A549 (cell line): ENCODE results near the gene TAX1BP1. TPM values are rescaled to one million over a fixed set of nuclear protein-coding genes. Genes with fewer than 3 reads are reported as not detected.
"Not testable (repeated sequence)": the region's sequence is repeated elsewhere in the genome, so short reads cannot be mapped to it uniquely, and the experiment has no call there.

Source experiments
- ATAC-seq, 2 experiments: fragments of 200-7000 bp in 1 of 2; fragments of >200 bp in 1 of 2; cut with Nextera tagmentation in 1 of 2; cut with Tn5 transposase in 1 of 2; 3 replicates each; pipeline versions ENCODE4 v1.8.0 to v1.9.1; 2018 to 2020; ENCODE audit warnings: mild to moderate bottlenecking in 1 of 2, moderate library complexity in 1 of 2
- CTCF ChIA-PET: fragments of 300-600 bp; sonication (Branson Sonifier 250); formaldehyde crosslinking; extraction: SDS; loops from one replicate; lab custom pipeline; 2021; ENCODE audit warnings: antibody characterized with exemption, inconsistent platforms; lab: Yijun Ruan, JAX
- POLR2A ChIA-PET: fragments of 350-600 bp; formaldehyde crosslinking; extraction: SDS; loops from one replicate; lab custom pipeline; 2021; ENCODE audit warnings: antibody characterized with exemption, inconsistent platforms; lab: Yijun Ruan, JAX
- DNase-seq, 2 experiments: peaks; one replicate each; pipeline versions ENCODE4 v3.0.0 to v3.0.0-alpha.2; 2011 to 2016; ENCODE audit warnings: low read depth in 1 of 2, low spot score in 1 of 2
- FAIRE-seq: peaks from 2 replicates; lab custom pipeline; 2011; peaks lifted over from hg19 to GRCh38; lab: Jason Lieb, UNC
- H3K27ac ChIP-seq, 2 experiments: fragments of >200 bp; sonication (Bioruptor Twin); formaldehyde crosslinking; 3 replicates each; pipeline ENCODE4 v1.5.1; 2016 to 2017
- H3K4me1 ChIP-seq: fragments of >200 bp; sonication (Bioruptor Twin); formaldehyde crosslinking; 3 replicates; pipeline ENCODE4 v1.6.1; 2016
- H3K4me2 ChIP-seq: fragments of >200 bp; sonication (Bioruptor Twin); formaldehyde crosslinking; 3 replicates; pipeline ENCODE4 v1.6.1; 2016
- H3K4me3 ChIP-seq: fragments of >200 bp; sonication (Bioruptor Twin); formaldehyde crosslinking; 3 replicates; pipeline ENCODE4 v1.5.1; 2016
- H3K9me3 ChIP-seq: fragments of >200 bp; sonication (Bioruptor Twin); formaldehyde crosslinking; 3 replicates; pipeline ENCODE4 v1.6.1; 2016
- BCL3 ChIP-seq: fragments of >200 bp; sonication (Bioruptor Twin); formaldehyde crosslinking; IDR thresholded peaks from 3 replicates; pipeline ENCODE4 v1.6.1; 2016
- BHLHE40 ChIP-seq: IDR thresholded peaks from 2 replicates; pipeline ENCODE4 v1.6.1; 2012; ENCODE audit warnings: low read depth, low read length, inconsistent platforms
- CBX2 ChIP-seq: fragments of 200-600 bp; sonication (generic); IDR thresholded peaks from 2 replicates; pipeline ENCODE4 v1.6.1; 2016; ENCODE audit warnings: low read depth, mild to moderate bottlenecking, borderline replicate concordance
- CTCF ChIP-seq: fragments of >200 bp; sonication (Bioruptor Twin); formaldehyde crosslinking; IDR thresholded peaks from 3 replicates; pipeline ENCODE4 v1.5.1; 2016
- E2F6 ChIP-seq: IDR thresholded peaks from 2 replicates; pipeline ENCODE4 v1.6.1; 2012; ENCODE audit warnings: low read depth, borderline replicate concordance
- EP300 ChIP-seq, 2 experiments: fragments of >200 bp; sonication (Bioruptor Twin); formaldehyde crosslinking; IDR thresholded peaks; 2 replicates in 1 of 2; 3 replicates in 1 of 2; pipeline ENCODE4 v1.6.1; 2016 to 2017
- ESRRA ChIP-seq: fragments of 150-350 bp; IDR thresholded peaks from 2 replicates; pipeline ENCODE4 v1.6.1; 2014; ENCODE audit warnings: mild to moderate bottlenecking, low read length, borderline replicate concordance
- FOSL2 ChIP-seq, 2 experiments: fragments of 450-650 bp in 1 of 2; fragments of >200 bp in 1 of 2; sonication (Bioruptor Twin) in 1 of 2; formaldehyde crosslinking; IDR thresholded peaks; 2 replicates each; pipeline versions ENCODE4 v1.5.0 to v1.6.1; 2016 to 2020; ENCODE audit warnings: mild to moderate bottlenecking in 1 of 2, moderate library complexity in 1 of 2
- HEYL ChIP-seq: fragments of 250-450 bp; sonication (Bioruptor Pico); IDR thresholded peaks from 2 replicates; pipeline ENCODE4 v1.8.0; 2021; ENCODE audit warnings: mild to moderate bottlenecking, moderate library complexity
- JUN ChIP-seq, 2 experiments: fragments of >200 bp; sonication (Bioruptor Twin); formaldehyde crosslinking; IDR thresholded peaks; 2 replicates in 1 of 2; 3 replicates in 1 of 2; pipeline ENCODE4 v1.6.1; 2016 to 2017
- JUNB ChIP-seq: fragments of >200 bp; sonication (Bioruptor Twin); formaldehyde crosslinking; IDR thresholded peaks from 2 replicates; pipeline ENCODE4 v1.6.1; 2016
- KDM5A ChIP-seq: fragments of 200-600 bp; sonication (generic); IDR thresholded peaks from 2 replicates; pipeline ENCODE4 v1.6.1; 2016; ENCODE audit warnings: antibody characterized with exemption, mild to moderate bottlenecking
- MAFK ChIP-seq: fragments of 450-650 bp; IDR thresholded peaks from 2 replicates; pipeline ENCODE4 v1.6.1; 2014; ENCODE audit not compliant: partially characterized antibody
- MAZ ChIP-seq: fragments of 150-350 bp; IDR thresholded peaks from 2 replicates; pipeline ENCODE4 v1.6.1; 2014; ENCODE audit warnings: antibody characterized with exemption, low read depth, low read length, borderline replicate concordance
- MYC ChIP-seq: IDR thresholded peaks from 2 replicates; pipeline ENCODE4 v1.6.1; 2012; ENCODE audit warnings: mild to moderate bottlenecking, inconsistent platforms, low read length, improper control_type of control experiment, borderline replicate concordance
- NPAS2 ChIP-seq: fragments of 250-450 bp; sonication (Bioruptor Pico); IDR thresholded peaks from 2 replicates; pipeline ENCODE4 v1.8.0; 2022; ENCODE audit warnings: mild to moderate bottlenecking, moderate library complexity, borderline replicate concordance
- NR3C1 ChIP-seq: fragments of >200 bp; sonication (Bioruptor Twin); formaldehyde crosslinking; IDR thresholded peaks from 3 replicates; pipeline ENCODE4 v1.6.1; 2017
- POLR2AphosphoS2 ChIP-seq: conservative IDR thresholded peaks from 2 replicates; pipeline ENCODE4 v1.6.1; 2012; ENCODE audit warnings: low read length, improper control_type of control experiment, inconsistent platforms
- SMC3 ChIP-seq: fragments of >200 bp; sonication (Bioruptor Twin); formaldehyde crosslinking; IDR thresholded peaks from 3 replicates; pipeline ENCODE4 v1.6.1; 2018; ENCODE audit warnings: inconsistent platforms
- TFCP2L1 ChIP-seq: fragments of 250-450 bp; sonication (Bioruptor Pico); IDR thresholded peaks from 2 replicates; pipeline ENCODE4 v1.5.0; 2021; ENCODE audit warnings: mild to moderate bottlenecking
- TP53 ChIP-seq: fragments of 250-450 bp; sonication (Bioruptor Pico); IDR thresholded peaks from 2 replicates; pipeline ENCODE4 v1.5.0; 2021; ENCODE audit warnings: mild to moderate bottlenecking, moderate library complexity
- USF2 ChIP-seq: fragments of 450-650 bp; IDR thresholded peaks from 2 replicates; pipeline ENCODE4 v1.6.1; 2014; ENCODE audit warnings: antibody characterized with exemption
- ZFP36 ChIP-seq: fragments of 450-650 bp; IDR thresholded peaks from 2 replicates; pipeline ENCODE4 v1.6.1; 2014; ENCODE audit warnings: borderline replicate concordance; ENCODE audit not compliant: partially characterized antibody
- WGBS: methylation state at CpG from one replicate; pipeline ENCODE4 v1.1.6; 2017; ENCODE audit errors: missing lambda C conversion rate; 5-methylcytosine and 5-hydroxymethylcytosine counted together
- polyA plus RNA-seq, 4 experiments: library from polyadenylated mRNA; depleted of rRNA in 3 of 4; stranded (reverse); fragments of >200 nt; fragmentation: RNase III in 1 of 4; extraction: RNeasy Plus Mini Kit Qiagen cat#74134 plus additional on column Dnase treatment in 1 of 4; gene quantifications; 2 replicates in 3 of 4; 3 replicates in 1 of 4; pipeline ENCODE4 v1.2.3, GENCODE V29; 2011 to 2017
- TF ChIP-seq, protein P1 (sequence below): fragments of >200 bp; sonication (Bioruptor Twin); formaldehyde crosslinking; IDR thresholded peaks from 2 replicates; pipeline ENCODE4 v1.6.1; 2016
- TF ChIP-seq, protein P2 (sequence below): fragments of 250-450 bp; sonication (Bioruptor Pico); IDR thresholded peaks from 2 replicates; pipeline ENCODE4 v1.5.0; 2021; ENCODE audit warnings: mild to moderate bottlenecking, moderate library complexity, borderline replicate concordance

Gene TAX1BP1
- polyA plus RNA-seq, 2 of the 4 experiments (the other 2 are of a cell fraction), result 105 to 180 TPM

DNA sequence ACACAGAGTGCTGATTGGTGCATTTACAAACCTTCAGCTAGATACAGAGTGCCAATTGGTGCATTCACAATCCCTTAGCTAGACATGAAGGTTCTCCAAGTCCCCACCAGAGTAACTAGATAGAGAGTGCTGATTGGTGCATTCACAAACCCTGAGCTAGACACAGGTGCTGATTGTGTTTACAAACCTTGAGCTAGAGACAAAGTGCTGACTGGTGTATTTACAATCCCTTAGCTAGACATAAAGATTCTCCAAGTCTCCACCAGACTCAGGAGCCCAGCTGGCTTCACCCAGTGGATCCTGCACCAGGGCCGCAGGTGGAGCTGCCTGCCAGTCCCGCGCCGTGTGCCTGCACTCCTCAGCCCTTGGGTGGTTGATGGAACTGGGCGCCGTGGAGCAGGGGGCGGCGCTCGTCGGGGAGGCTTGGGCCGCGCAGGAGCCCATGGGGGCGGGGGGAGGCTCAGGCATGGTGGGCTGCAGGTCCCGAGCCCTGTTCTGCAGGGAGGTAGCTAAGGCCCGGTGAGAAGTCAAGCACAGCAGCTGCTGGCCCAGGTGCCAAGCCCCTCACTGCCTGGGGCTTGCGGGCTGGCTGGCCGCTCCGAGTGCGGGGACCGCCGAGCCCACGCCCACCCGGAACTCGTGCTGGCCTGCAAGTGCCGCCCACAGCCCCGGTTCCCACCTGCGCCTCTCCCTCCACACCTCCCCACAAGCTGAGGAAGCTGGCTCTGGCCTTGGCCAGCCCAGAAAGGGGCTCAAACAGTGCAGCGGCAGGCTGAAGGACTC lies 116.9 kb downstream of the TAX1BP1 start:
- H3K4me3 ChIP-seq, H3K9me3 ChIP-seq, DNase-seq, H3K27ac ChIP-seq, H3K4me2 ChIP-seq, H3K4me1 ChIP-seq, FAIRE-seq, POLR2A ChIA-PET, ATAC-seq, CTCF ChIA-PET: not testable (repeated sequence)
- TF ChIP-seq MAFK, result peak; percentile 74
- WGBS, result 100% methylated on average over 3 of the region's 28 CpGs

DNA sequence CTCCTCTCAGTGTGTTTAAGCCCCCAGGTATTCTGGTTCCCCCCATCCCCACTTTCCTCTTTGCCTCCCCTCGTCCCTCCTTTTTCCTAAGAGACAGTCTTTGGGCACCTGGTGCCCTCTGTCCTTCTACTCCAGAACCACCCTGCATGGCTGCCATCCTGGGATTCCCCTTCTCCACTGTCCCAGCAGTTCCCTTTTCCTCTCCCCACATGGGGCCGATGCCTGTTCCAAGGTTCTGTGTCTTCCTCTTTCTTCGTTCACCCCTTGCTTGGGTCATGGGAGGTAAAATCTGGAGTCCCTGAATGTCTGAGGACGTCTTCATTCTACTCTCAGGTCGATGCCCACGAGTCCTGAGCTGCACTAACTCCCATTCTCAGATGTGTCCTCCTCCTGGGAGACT lies 120.8 kb downstream of the TAX1BP1 start:
- TF ChIP-seq EP300 (IDR thresholded peaks at IDR 0.05) (no peak), CTCF (no peak), CBX2 (no peak), MAZ (no peak), JUN (IDR thresholded peaks at IDR 0.05) (no peak), TP53 (CRISPR knock-in tag) (no peak), NPAS2 (CRISPR knock-in tag) (no peak), E2F6 (no peak), FOSL2 (IDR thresholded peaks at IDR 0.05) (no peak), FOSL2 (CRISPR knock-in tag; IDR thresholded peaks at IDR 0.05) (no peak), JUNB (no peak), ESRRA (no peak)
- TF ChIP-seq, protein P1, sequence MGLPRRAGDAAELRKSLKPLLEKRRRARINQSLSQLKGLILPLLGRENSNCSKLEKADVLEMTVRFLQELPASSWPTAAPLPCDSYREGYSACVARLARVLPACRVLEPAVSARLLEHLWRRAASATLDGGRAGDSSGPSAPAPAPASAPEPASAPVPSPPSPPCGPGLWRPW, result no peak
- no peak for DNase-seq
- no peak for FAIRE-seq
- ChIA-PET POLR2A (no interaction called here), CTCF (interaction anchor here (0.6 to 1.5 kb wide), 4 partner anchors 18 to 655 kb away, joined by 3 to 5 read pairs (median 4); no protein-coding TSS in a partner anchor)
- ATAC-seq, result no peak; a peak in 2 of 6 replicates
- Histone ChIP-seq H3K4me3 (no peak overlapping the region), H3K4me1 (no peaks in the 10 kb centered on the region), H3K27ac (no peak overlapping the region), H3K9me3 (no peaks in the 10 kb centered on the region), H3K4me2 (no peak overlapping the region)
- 54% methylated on average over 6 of the region's 6 CpGs for WGBS

DNA sequence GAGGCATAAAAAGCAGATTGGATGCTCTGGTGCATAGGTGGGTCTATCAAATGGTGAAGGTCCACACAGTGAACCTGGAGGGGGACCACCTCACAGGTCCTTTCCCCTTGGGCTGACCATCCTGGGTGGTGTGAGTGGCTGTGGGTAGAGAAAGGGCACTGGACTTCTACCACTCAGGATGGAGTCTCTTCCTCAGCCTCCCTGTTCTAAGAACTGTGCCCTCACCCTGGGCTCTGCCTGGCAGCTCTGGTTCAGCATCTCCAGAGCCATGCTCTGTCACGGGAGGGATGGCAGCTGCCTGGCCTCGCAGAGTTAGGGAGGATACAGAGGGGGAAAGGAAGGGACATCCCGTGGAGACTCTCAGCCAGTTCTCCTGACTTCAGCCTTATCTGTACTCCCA lies 121.8 kb downstream of the TAX1BP1 start:
- H3K9me3 ChIP-seq, result no peaks in the 10 kb centered on the region
- FAIRE-seq (no peak), DNase-seq (no peak), ATAC-seq (no peak)
- H3K4me1 ChIP-seq, result no peaks in the 10 kb centered on the region
- no peak overlapping the region for H3K27ac ChIP-seq
- WGBS, result 69% methylated on average over 3 of the region's 3 CpGs
- TF ChIP-seq SMC3, result no peak
- no peak for TF ChIP-seq BCL3
- TF ChIP-seq, protein P2, sequence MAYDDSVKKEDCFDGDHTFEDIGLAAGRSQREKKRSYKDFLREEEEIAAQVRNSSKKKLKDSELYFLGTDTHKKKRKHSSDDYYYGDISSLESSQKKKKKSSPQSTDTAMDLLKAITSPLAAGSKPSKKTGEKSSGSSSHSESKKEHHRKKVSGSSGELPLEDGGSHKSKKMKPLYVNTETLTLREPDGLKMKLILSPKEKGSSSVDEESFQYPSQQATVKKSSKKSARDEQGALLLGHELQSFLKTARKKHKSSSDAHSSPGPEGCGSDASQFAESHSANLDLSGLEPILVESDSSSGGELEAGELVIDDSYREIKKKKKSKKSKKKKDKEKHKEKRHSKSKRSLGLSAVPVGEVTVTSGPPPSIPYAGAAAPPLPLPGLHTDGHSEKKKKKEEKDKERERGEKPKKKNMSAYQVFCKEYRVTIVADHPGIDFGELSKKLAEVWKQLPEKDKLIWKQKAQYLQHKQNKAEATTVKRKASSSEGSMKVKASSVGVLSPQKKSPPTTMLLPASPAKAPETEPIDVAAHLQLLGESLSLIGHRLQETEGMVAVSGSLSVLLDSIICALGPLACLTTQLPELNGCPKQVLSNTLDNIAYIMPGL, result no peak
- TF ChIP-seq MYC, result no peak
- TF ChIP-seq TFCP2L1 (CRISPR knock-in tag), result no peak
- TF ChIP-seq HEYL (CRISPR knock-in tag), result no peak
- no peak for TF ChIP-seq NPAS2 (CRISPR knock-in tag)
- TF ChIP-seq NR3C1, result no peak
- no peak for TF ChIP-seq BHLHE40
- no peak for TF ChIP-seq USF2
- no peak for TF ChIP-seq ZFP36
- TF ChIP-seq KDM5A, result no peak
- TF ChIP-seq MAFK, result no peak
- no peak for TF ChIP-seq POLR2AphosphoS2
- CTCF ChIA-PET, result interaction anchor here (0.6 to 1.3 kb wide), 4 partner anchors 19 to 651 kb away, joined by 3 to 5 read pairs (median 3); no protein-coding TSS in a partner anchor
- H3K4me3 ChIP-seq, result no peak overlapping the region
- no peak overlapping the region for H3K4me2 ChIP-seq
- POLR2A ChIA-PET, result no interaction called here
